WI38 (cell line): ENCODE measurements around the gene TSN.

Experiments used
- H3K4me3 ChIP-seq: 2 replicates; pipeline ENCODE4 v1.5.1; 2011; ENCODE audit warnings: low read depth, mild to moderate bottlenecking, control low read depth, low read length
- TF ChIP-seq, protein P1 (sequence below): IDR thresholded peaks from 2 replicates; pipeline ENCODE4 v1.5.1; 2012; ENCODE audit warnings: low read depth, mild to moderate bottlenecking, control low read depth, low read length

Gene TSN

GRCh38 chr2:121776885-121777698 is 21.6 kb downstream of the TSN start:
- TF ChIP-seq, protein P1, sequence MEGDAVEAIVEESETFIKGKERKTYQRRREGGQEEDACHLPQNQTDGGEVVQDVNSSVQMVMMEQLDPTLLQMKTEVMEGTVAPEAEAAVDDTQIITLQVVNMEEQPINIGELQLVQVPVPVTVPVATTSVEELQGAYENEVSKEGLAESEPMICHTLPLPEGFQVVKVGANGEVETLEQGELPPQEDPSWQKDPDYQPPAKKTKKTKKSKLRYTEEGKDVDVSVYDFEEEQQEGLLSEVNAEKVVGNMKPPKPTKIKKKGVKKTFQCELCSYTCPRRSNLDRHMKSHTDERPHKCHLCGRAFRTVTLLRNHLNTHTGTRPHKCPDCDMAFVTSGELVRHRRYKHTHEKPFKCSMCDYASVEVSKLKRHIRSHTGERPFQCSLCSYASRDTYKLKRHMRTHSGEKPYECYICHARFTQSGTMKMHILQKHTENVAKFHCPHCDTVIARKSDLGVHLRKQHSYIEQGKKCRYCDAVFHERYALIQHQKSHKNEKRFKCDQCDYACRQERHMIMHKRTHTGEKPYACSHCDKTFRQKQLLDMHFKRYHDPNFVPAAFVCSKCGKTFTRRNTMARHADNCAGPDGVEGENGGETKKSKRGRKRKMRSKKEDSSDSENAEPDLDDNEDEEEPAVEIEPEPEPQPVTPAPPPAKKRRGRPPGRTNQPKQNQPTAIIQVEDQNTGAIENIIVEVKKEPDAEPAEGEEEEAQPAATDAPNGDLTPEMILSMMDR = no peak
- no peak overlapping the region for H3K4me3 ChIP-seq

DNA sequence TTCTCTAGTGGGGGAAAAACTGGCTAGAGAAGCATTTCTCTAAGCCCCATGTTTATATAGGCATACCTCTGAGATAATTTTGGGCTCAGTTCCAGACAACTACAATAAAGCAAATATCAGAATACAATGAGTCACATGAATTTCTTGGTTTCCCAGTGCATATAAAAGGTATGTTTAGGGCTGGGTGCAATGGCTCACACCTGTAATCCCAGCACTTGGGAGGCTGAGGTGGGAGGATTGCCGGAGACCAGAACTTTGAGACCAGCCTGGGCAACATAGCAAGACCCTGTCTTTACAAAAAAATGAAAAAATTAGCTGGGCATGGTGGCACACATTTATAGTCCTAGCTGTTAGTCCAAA is 22.2 kb downstream of the TSN start:
- no peak overlapping the region for H3K4me3 ChIP-seq
- TF ChIP-seq, protein P1 = no peak

GRCh38 chr2:121778741-121779487 is 23.5 kb downstream of the TSN start:
- TF ChIP-seq, protein P1 = no peak
- no peak overlapping the region for H3K4me3 ChIP-seq

GRCh38 chr2:121783180-121783579 is 27.7 kb downstream of the TSN start:
- TF ChIP-seq, protein P1 = no peak
- H3K4me3 ChIP-seq = no peak overlapping the region

- H3K4me3 ChIP-seq = no peak overlapping the region
- TF ChIP-seq, protein P1 = no peak
These were observed 33.2 kb downstream of the TSN start for GRCh38 chr2:121788685-121789084.

GRCh38 chr2:121790276-121790956 is 35.0 kb downstream of the TSN start:
- TF ChIP-seq, protein P1 = no peak
- no peak overlapping the region for H3K4me3 ChIP-seq
